Activated T-helper 2 cell treated with anti-CD3 and anti-CD28 coated beads, Interferon-gamma antibody, Interleukin-2, Interleukin-4, amounts not matched to agents 10 μg/mL and 5 μg/mL and 100 μg/mL, durations not matched to agents 14 hours and 24 hours and 36 hours (primary cell): ENCODE measurements around the gene ASB14. TPM values are rescaled to one million over a fixed set of nuclear protein-coding genes. Genes with fewer than 3 reads are reported as not detected.

Experiments
- DNase-seq: peaks from one replicate; pipeline ENCODE4 v3.0.0; 2021; ENCODE audit warnings: low spot score
- H3K27ac Mint-ChIP-seq: one replicate; pipeline ENCODE4 v1.8.0; 2021; ENCODE audit warnings: mixed read lengths
- H3K27me3 Mint-ChIP-seq: one replicate; pipeline ENCODE4 v1.8.0; 2021; ENCODE audit warnings: low read depth, mixed read lengths
- H3K36me3 Mint-ChIP-seq: one replicate; pipeline ENCODE4 v1.8.0; 2021; ENCODE audit warnings: low read depth, mixed read lengths
- H3K4me1 Mint-ChIP-seq: one replicate; pipeline ENCODE4 v1.8.0; 2021; ENCODE audit warnings: low read depth, mixed read lengths
- H3K4me3 Mint-ChIP-seq: one replicate; pipeline ENCODE4 v1.8.0; 2021; ENCODE audit warnings: low read depth, mild to moderate bottlenecking, moderate library complexity, mixed read lengths
- H3K9me3 Mint-ChIP-seq: one replicate; pipeline ENCODE4 v1.8.0; 2021; ENCODE audit warnings: mixed read lengths
- intact Hi-C: fragments of 100-400 bp; cut with micrococcal nuclease; formaldehyde crosslinking; loops from one replicate; pipeline ENCODE4 v1.15.1; 2023
- total RNA-seq: library from RNA; stranded (reverse); gene quantifications from 2 replicates; pipeline ENCODE4 v1.2.3, GENCODE V29; 2022

Gene ASB14
- total RNA-seq, 1 donor from 2014 or later, result not detected

DNA sequence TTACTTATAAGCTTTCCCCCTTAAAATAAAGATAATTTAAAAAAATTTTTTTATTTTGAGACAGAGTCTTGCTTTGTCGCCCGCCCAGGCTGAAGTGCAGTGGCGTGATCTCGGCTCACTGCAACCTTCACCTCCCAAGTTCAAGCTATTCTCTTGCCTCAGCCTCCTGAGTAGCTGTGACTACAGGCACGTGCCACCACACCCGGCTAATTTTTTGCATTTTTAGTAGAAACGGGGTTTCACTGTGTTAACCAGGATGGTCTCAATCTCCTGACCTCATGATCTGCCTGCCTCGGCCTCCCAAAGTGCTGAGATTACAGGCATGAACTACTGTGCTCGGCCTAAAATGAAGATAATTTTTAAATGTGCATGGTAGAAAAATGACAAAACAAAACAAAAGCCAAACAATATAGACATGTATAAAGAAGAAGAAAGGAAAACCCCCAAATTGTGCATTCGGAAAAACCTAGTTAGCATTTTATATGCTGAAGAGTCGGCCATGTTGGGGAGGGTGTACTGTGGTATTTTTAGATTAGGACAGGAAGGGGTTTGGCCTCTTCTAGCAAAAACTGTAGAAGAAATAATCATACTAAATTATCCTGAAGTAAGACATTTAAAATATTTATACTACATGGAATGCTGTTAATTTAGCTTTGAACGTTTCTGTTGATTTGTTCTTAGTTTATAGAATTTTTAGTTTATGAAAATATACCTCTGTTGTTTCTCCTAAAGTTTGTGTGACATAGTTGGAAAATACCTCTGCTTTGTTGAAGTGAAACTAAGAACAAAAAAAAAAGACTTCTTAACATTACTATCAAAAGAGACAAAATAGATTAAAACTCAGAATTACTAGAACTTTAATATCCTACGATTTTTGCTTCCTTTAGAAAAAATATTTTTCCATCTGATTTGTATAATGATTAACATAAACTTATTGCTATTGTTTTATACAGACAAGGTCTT lies 57.6 kb downstream of the ASB14 start:
- Mint-ChIP-seq H3K9me3 (no peaks in the 10 kb centered on the region), H3K4me1 (peaks cover 9% of the 10 kb centered on the region), H3K36me3 (peaks cover 34% of the 10 kb centered on the region), H3K27ac (no peak overlapping the region), H3K27me3 (no peaks in the 10 kb centered on the region), H3K4me3 (no peak overlapping the region)
- DNase-seq, result no peak
- intact Hi-C loops, result no loop called here

DNA sequence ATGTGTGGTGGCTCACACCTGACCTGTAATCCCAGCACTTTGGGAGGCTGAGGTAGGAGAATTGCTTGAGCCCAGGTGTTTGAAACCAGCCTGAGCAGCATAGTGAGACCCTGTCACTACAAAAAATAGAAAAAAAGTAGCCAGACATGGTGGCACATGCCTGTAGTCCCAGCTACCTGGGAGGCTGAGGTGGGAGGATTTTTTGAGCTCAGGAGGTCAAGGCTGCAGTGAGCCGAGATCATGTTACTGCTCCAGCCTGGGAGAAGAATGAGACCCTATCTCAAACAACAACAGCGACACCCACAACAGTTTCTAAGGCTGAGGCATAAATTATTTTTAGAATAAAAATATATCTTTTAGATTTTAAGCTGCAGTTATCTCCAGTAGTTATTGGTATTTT lies 58.7 kb downstream of the ASB14 start:
- intact Hi-C loops, result no loop called here
- H3K4me3 Mint-ChIP-seq, result no peak overlapping the region
- no peak for DNase-seq
- H3K36me3 Mint-ChIP-seq, result peaks cover 29% of the 10 kb centered on the region
- no peaks in the 10 kb centered on the region for H3K27me3 Mint-ChIP-seq
- H3K9me3 Mint-ChIP-seq, result no peaks in the 10 kb centered on the region
- H3K4me1 Mint-ChIP-seq, result peaks cover 18% of the 10 kb centered on the region
- no peak overlapping the region for H3K27ac Mint-ChIP-seq

- H3K27ac Mint-ChIP-seq, result no peak overlapping the region
- no peak for DNase-seq
- no peaks in the 10 kb centered on the region for H3K27me3 Mint-ChIP-seq
- H3K9me3 Mint-ChIP-seq, result no peaks in the 10 kb centered on the region
- intact Hi-C loops, result no loop called here
- no peak overlapping the region for H3K4me3 Mint-ChIP-seq
- H3K36me3 Mint-ChIP-seq, result peaks cover 12% of the 10 kb centered on the region
- peaks cover 35% of the 10 kb centered on the region for H3K4me1 Mint-ChIP-seq
These were observed 62.5 kb downstream of the ASB14 start for GRCh38 chr3:57230006-57230405.

GRCh38 chr3:57227930-57228751 lies 64.3 kb downstream of the ASB14 start:
- Mint-ChIP-seq H3K9me3 (no peaks in the 10 kb centered on the region), H3K4me1 (peaks cover 33% of the 10 kb centered on the region)
- DNase-seq, result peak; percentile 55

DNA sequence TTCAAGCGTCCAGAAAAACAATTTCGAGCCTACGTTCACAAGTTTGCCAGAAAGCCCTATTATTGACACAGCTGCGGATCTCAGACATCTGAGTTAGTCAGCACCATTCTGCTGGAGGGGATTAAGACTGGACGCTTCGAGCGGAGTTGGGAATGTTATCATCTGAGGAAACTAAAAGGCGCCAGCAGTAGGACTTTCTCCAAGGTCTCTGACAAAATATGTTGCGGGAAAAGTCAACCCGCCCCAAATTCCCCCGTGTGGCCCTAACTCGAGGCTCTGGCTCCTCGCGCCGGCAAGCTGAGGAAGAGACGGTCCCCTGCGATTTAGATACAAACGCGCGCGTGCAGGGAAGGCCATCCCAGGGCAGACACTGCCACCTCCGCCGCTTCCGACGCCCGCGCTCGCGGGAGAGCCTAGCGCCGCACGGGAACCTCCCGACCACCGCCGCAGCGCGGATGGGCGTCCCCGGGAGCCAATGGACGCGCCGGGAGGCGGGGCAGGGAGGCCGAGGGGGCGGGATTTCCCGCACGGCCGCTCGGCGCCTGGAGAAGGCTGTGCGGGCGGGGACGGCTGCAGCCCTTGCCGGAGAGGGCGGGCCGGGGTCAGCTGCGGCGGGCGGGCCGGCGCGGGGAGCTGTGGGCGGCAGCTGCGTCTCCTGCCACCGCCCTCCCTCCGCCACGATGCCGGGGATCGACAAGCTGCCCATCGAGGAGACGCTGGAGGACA lies 65.1 kb downstream of the ASB14 start, which contains the start of gene APPL1:
TSS of gene APPL1 (plus strand) at position 526 of the 726 bp plus-strand sequence. CDS start at position 681, 155 bp downstream.
- Mint-ChIP-seq H3K4me1 (peaks cover 33% of the 10 kb centered on the region), H3K27ac (peak within 1 kb of the TSS; percentile 85), H3K4me3 (peak within 1 kb of the TSS; percentile 90), H3K36me3 (peaks cover 8% of the 10 kb centered on the region), H3K9me3 (no peaks in the 10 kb centered on the region), H3K27me3 (peaks cover 2% of the 10 kb centered on the region)
- intact Hi-C loops, result loop anchor here (5.0 to 10.0 kb wide), 4 partner anchors 60 to 530 kb away; partner anchors contain the start of genes IL17RD and SLMAP
- peak; percentile 90 for DNase-seq

More at GRCh38 chr3:57227930-57228751, 64.3 kb downstream of the ASB14 start:
- peaks cover 2% of the 10 kb centered on the region for H3K27me3 Mint-ChIP-seq
- H3K27ac Mint-ChIP-seq, result peak overlapping the region; percentile 85
- intact Hi-C loops, result loop anchor here (2.0 to 10.0 kb wide), 5 partner anchors 61 to 533 kb away; partner anchors contain the start of genes IL17RD and SLMAP
- H3K4me3 Mint-ChIP-seq, result peak overlapping the region; percentile 90
- H3K36me3 Mint-ChIP-seq, result peaks cover 10% of the 10 kb centered on the region

- intact Hi-C loops, result loop anchor here (5.0 to 10.0 kb wide), 4 partner anchors 59 to 531 kb away; partner anchors contain the start of genes IL17RD and SLMAP
- DNase-seq, result no peak
- Mint-ChIP-seq H3K4me3 (no peak overlapping the region), H3K4me1 (peaks cover 33% of the 10 kb centered on the region), H3K27ac (no peak overlapping the region), H3K36me3 (peaks cover 5% of the 10 kb centered on the region), H3K9me3 (no peaks in the 10 kb centered on the region), H3K27me3 (peaks cover 2% of the 10 kb centered on the region)
These were observed 66.3 kb downstream of the ASB14 start for GRCh38 chr3:57226176-57226575.

- Mint-ChIP-seq H3K27ac (no peak overlapping the region), H3K27me3 (peaks cover 2% of the 10 kb centered on the region), H3K36me3 (peaks cover 5% of the 10 kb centered on the region), H3K4me1 (peaks cover 28% of the 10 kb centered on the region), H3K9me3 (no peaks in the 10 kb centered on the region), H3K4me3 (no peak overlapping the region)
- no peak for DNase-seq
- intact Hi-C loops, result loop anchor here (5.0 to 10.0 kb wide), 4 partner anchors 58 to 532 kb away; partner anchors contain the start of genes IL17RD and SLMAP
These were observed 67.6 kb downstream of the ASB14 start for GRCh38 chr3:57224856-57225255.

DNA sequence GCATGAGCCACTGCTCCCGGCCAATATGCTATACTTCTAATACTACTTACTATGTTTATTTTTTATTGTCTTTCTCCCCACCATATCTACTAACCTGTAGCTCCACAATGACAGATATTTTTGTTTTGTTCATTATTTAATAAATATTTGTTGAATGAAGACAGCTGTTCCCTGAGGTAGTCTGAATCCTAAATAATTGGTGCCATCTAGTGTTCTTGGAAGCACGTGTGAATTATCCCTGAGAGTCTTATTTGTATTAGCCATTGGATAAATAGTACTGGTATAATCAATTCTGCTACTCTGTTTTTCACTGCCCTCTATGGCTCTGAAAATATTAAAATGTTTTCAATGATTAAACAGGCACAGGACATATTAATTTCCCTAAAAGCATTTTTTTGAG lies 70.6 kb downstream of the ASB14 start:
- H3K4me1 Mint-ChIP-seq, result peaks cover 10% of the 10 kb centered on the region
- no peaks in the 10 kb centered on the region for H3K36me3 Mint-ChIP-seq
- H3K9me3 Mint-ChIP-seq, result no peaks in the 10 kb centered on the region
- DNase-seq, result no peak
- intact Hi-C loops, result loop anchor here (10.0 kb wide), 2 partner anchors 117 to 227 kb away; no protein-coding TSS in a partner anchor
- H3K4me3 Mint-ChIP-seq, result no peak overlapping the region
- H3K27ac Mint-ChIP-seq, result no peak overlapping the region
- peaks cover 3% of the 10 kb centered on the region for H3K27me3 Mint-ChIP-seq

Other genes with a start within 250 kb of the ASB14 start
- gene SPATA12, start 232.0 kb downstream of the ASB14 start, total RNA-seq, result not detected in 2 replicates
- 0.07 and 0.09 TPM in 2 replicates for gene IL17RD, start 127.3 kb downstream of the ASB14 start, total RNA-seq
- gene HESX1, start 92.7 kb downstream of the ASB14 start, total RNA-seq, result 0.30 and 0.43 TPM in 2 replicates
- 40.7 and 43.8 TPM in 2 replicates for gene APPL1, start 65.0 kb downstream of the ASB14 start, total RNA-seq